ENCODE measurements around the gene CCDC148. TPM values are rescaled to one million over a fixed set of nuclear protein-coding genes. Genes with fewer than 3 reads are reported as not detected.
"Not testable (repeated sequence)": the region's sequence is repeated elsewhere in the genome, so short reads cannot be mapped to it uniquely, and the experiment has no call there.

CCDC148 gene
- total RNA-seq, 1 donor from 2014 or later = 9.3 TPM

DNA sequence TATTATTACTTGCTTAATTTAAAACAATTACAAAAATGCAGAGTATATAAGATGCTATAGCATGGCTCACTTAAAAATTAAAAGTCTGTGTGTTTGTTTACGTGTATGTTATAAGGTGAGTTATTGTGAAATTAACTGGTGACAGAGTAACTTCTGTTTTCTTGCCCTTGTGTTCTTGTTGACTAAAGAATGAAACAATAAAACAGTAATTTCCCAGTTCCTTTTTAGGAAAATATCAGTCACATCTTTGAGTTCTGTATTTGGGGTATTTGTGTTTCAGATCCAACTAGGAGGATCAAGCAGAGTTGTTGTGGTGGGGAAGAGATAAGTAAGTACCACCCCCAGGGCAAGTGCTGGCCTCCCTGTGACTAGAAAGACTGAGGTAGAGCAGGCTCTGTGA lies 143.6 kb downstream of the CCDC148 start:
- Histone ChIP-seq H3K4me1 (no peaks in the 10 kb centered on the region), H2AFZ (replicated peaks) (no peak overlapping the region), H4K20me1 (ENCODE audit: low read depth) (no peaks in the 10 kb centered on the region), H3F3A (ENCODE audit: low read depth) (no peaks in the 10 kb centered on the region), H3K9me3 (ENCODE audit: low read depth) (no peaks in the 10 kb centered on the region), H3K79me2 (ENCODE audit: low read depth) (no peaks in the 10 kb centered on the region), H3K4me3 (no peak overlapping the region), H3K36me3 (no peaks in the 10 kb centered on the region), H3K4me2 (no peak overlapping the region), H3K27me3 (no peaks in the 10 kb centered on the region), H3K27ac (no peak overlapping the region), H3K9ac (no peak overlapping the region)
- H3K9me3 Mint-ChIP-seq = no peaks in the 10 kb centered on the region
- H3K4me3 Mint-ChIP-seq = no peak overlapping the region
- H3K4me1 Mint-ChIP-seq = no peaks in the 10 kb centered on the region
- peaks cover 4% of the 10 kb centered on the region for H3K36me3 Mint-ChIP-seq
- no peak overlapping the region for H3K27ac Mint-ChIP-seq
- no peak for DNase-seq (ENCODE audit: low spot score)
- no peak for TF ChIP-seq EZH2phosphoT487 (IDR thresholded peaks at IDR 0.05)
- TF ChIP-seq, protein P1, sequence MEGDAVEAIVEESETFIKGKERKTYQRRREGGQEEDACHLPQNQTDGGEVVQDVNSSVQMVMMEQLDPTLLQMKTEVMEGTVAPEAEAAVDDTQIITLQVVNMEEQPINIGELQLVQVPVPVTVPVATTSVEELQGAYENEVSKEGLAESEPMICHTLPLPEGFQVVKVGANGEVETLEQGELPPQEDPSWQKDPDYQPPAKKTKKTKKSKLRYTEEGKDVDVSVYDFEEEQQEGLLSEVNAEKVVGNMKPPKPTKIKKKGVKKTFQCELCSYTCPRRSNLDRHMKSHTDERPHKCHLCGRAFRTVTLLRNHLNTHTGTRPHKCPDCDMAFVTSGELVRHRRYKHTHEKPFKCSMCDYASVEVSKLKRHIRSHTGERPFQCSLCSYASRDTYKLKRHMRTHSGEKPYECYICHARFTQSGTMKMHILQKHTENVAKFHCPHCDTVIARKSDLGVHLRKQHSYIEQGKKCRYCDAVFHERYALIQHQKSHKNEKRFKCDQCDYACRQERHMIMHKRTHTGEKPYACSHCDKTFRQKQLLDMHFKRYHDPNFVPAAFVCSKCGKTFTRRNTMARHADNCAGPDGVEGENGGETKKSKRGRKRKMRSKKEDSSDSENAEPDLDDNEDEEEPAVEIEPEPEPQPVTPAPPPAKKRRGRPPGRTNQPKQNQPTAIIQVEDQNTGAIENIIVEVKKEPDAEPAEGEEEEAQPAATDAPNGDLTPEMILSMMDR (IDR thresholded peaks at IDR 0.05) = no peak
- no peak for TF ChIP-seq EZH2 (IDR thresholded peaks at IDR 0.05)
- H3K27me3 Mint-ChIP-seq (ENCODE audit: insufficient read depth, low read depth) = no peaks in the 10 kb centered on the region

DNA sequence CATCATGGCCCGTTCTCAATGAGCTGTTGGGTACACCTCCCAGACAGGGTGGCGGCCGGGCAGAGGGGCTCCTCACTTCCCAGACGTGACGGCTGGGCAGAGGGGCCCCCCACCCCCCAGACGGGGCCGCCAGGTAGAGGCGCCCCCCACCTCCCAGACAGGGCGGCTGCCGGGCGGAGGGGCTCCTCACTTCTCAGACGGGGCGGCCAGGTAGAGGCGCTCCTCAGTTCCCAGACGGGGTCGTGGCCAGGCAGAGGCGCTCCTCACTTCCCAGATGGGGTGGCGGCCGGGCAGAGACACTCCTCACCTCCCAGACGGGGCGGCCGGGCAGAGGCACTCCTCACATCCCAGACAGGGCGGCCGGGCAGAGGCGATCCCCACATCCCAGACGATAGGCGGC lies 146.1 kb downstream of the CCDC148 start:
- not testable (repeated sequence) for H3K27ac ChIP-seq; H3K79me2 ChIP-seq (ENCODE audit: low read depth); H3K9me3 Mint-ChIP-seq; H3K9me3 ChIP-seq (ENCODE audit: low read depth); H3K4me1 ChIP-seq; H3K4me1 Mint-ChIP-seq; H3K27me3 Mint-ChIP-seq (ENCODE audit: insufficient read depth, low read depth); H3K9ac ChIP-seq; H3K4me2 ChIP-seq; H2AFZ ChIP-seq (replicated peaks); H3K4me3 ChIP-seq; H3K27ac Mint-ChIP-seq; DNase-seq (ENCODE audit: low spot score); H3K4me3 Mint-ChIP-seq; H3K36me3 ChIP-seq; H3K36me3 Mint-ChIP-seq; H3F3A ChIP-seq (ENCODE audit: low read depth); H3K27me3 ChIP-seq; H4K20me1 ChIP-seq (ENCODE audit: low read depth)

DNA sequence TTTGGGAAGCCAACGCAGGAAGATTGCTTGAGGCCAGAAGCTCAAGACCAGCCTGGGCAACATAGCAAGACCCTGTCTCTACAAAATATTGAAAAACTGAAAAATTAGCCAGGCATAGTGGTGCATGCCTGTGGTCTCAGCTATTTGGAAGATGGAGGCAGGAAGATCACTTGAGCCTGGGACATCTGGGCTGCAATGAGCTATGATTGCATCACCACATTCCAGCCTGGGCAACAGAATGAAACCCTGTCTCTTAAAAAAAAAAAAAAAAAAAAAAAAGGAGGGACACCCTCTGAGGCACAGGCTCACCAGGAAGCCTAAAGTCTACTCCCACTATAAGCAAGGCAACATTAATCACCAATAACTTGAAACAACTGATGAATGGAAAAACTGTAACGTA lies 151.1 kb downstream of the CCDC148 start:
- Mint-ChIP-seq H3K36me3 (peaks cover 1% of the 10 kb centered on the region), H3K4me3 (no peak overlapping the region), H3K9me3 (no peaks in the 10 kb centered on the region), H3K27ac (no peak overlapping the region), H3K4me1 (no peaks in the 10 kb centered on the region), H3K27me3 (ENCODE audit: insufficient read depth, low read depth) (no peaks in the 10 kb centered on the region)
- Histone ChIP-seq H3K36me3 (no peaks in the 10 kb centered on the region), H3K4me3 (no peak overlapping the region), H3F3A (ENCODE audit: low read depth) (no peaks in the 10 kb centered on the region), H3K4me2 (no peak overlapping the region), H2AFZ (replicated peaks) (no peak overlapping the region), H3K27ac (no peak overlapping the region), H3K27me3 (no peaks in the 10 kb centered on the region), H3K79me2 (ENCODE audit: low read depth) (no peaks in the 10 kb centered on the region), H4K20me1 (ENCODE audit: low read depth) (no peaks in the 10 kb centered on the region), H3K9ac (no peak overlapping the region), H3K4me1 (no peaks in the 10 kb centered on the region), H3K9me3 (ENCODE audit: low read depth) (no peaks in the 10 kb centered on the region)
- TF ChIP-seq, protein P1 (IDR thresholded peaks at IDR 0.05) = no peak
- TF ChIP-seq EZH2phosphoT487 (IDR thresholded peaks at IDR 0.05) = no peak
- no peak for TF ChIP-seq EZH2 (IDR thresholded peaks at IDR 0.05)
- DNase-seq (ENCODE audit: low spot score) = no peak

DNA sequence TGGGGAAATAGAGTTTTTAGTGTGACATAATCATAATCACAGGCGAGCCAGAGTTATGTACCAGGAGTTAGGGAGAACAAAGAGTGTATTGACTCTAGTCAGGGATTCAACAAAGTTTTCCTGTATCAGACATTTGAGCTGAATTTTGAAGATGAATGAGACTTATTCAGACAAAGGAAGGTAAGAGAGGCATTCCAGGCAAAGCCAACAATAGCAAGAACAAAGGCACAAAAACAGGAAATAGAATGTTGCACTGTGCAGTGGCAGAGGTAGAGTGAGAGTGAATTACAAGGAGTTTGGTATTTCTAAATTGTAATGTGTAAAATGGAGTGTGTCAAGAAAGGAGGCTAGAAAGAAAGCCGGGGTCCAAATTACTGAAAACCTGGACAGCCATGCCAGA lies 156.2 kb downstream of the CCDC148 start:
- Mint-ChIP-seq H3K36me3 (no peaks in the 10 kb centered on the region), H3K27me3 (ENCODE audit: insufficient read depth, low read depth) (no peaks in the 10 kb centered on the region), H3K4me3 (no peak overlapping the region), H3K27ac (no peak overlapping the region), H3K9me3 (no peaks in the 10 kb centered on the region), H3K4me1 (no peaks in the 10 kb centered on the region)
- no peaks in the 10 kb centered on the region for H3K9me3 ChIP-seq (ENCODE audit: low read depth)
- no peaks in the 10 kb centered on the region for H3K36me3 ChIP-seq
- H3K4me3 ChIP-seq = no peak overlapping the region
- no peak overlapping the region for H3K9ac ChIP-seq
- H3F3A ChIP-seq (ENCODE audit: low read depth) = no peaks in the 10 kb centered on the region
- no peak overlapping the region for H2AFZ ChIP-seq (replicated peaks)
- TF ChIP-seq EZH2phosphoT487 (IDR thresholded peaks at IDR 0.05) = no peak
- TF ChIP-seq, protein P1 (IDR thresholded peaks at IDR 0.05) = no peak
- no peak for TF ChIP-seq EZH2 (IDR thresholded peaks at IDR 0.05)
- H3K27me3 ChIP-seq = no peaks in the 10 kb centered on the region
- no peak overlapping the region for H3K4me2 ChIP-seq
- H4K20me1 ChIP-seq (ENCODE audit: low read depth) = no peaks in the 10 kb centered on the region
- H3K4me1 ChIP-seq = no peaks in the 10 kb centered on the region
- DNase-seq (ENCODE audit: low spot score) = no peak
- H3K79me2 ChIP-seq (ENCODE audit: low read depth) = no peaks in the 10 kb centered on the region
- no peak overlapping the region for H3K27ac ChIP-seq

Data from neural progenitor cell (in vitro differentiated cells).